HepG2 (cell line): ENCODE results near the gene MCMBP.

Experiments
- CBX5 ChIP-seq: sonication (generic); formaldehyde crosslinking; IDR thresholded peaks from 2 replicates; pipeline ENCODE4 v1.4.0; 2020; ENCODE audit warnings: missing genetic modification reagents, borderline replicate concordance
- MAZ ChIP-seq, 2 experiments: sonication (generic) in 1 of 2; formaldehyde crosslinking in 1 of 2; IDR thresholded peaks; 2 replicates each; pipeline versions ENCODE4 v1.5.0 to v1.6.1; 2012 to 2020; ENCODE audit warnings: low read depth in 2 of 2, mild to moderate bottlenecking in 2 of 2, borderline replicate concordance in 1 of 2, improper control_type of control experiment in 1 of 2, low read length in 1 of 2, missing genetic modification reagents in 1 of 2, moderate library complexity in 1 of 2
- SRY ChIP-seq: sonication (generic); formaldehyde crosslinking; IDR thresholded peaks from 2 replicates; pipeline ENCODE4 v1.8.0; 2022; ENCODE audit warnings: mild to moderate bottlenecking, missing genetic modification reagents
- ZNF274 ChIP-seq: sonication (generic); formaldehyde crosslinking; IDR thresholded peaks from 2 replicates; pipeline ENCODE4 v1.5.1; 2020; ENCODE audit warnings: mild to moderate bottlenecking, missing genetic modification reagents

- no peak for TF ChIP-seq CBX5 (CRISPR knock-in tag)
- no peak for TF ChIP-seq MAZ (IDR thresholded peaks at IDR 0.05; ENCODE audit: borderline replicate concordance, low read depth, low read length)
- TF ChIP-seq MAZ (CRISPR knock-in tag; IDR thresholded peaks at IDR 0.05; ENCODE audit: low read depth) = no peak
- no peak for TF ChIP-seq SRY (CRISPR knock-in tag)
- TF ChIP-seq ZNF274 (CRISPR knock-in tag) = no peak
Observed at GRCh38 chr10:119803264-119803663, 69.4 kb downstream of the MCMBP start.
